SK-MEL-5 (cell line): ENCODE measurements around the gene EYA3. TPM values are rescaled to one million over a fixed set of nuclear protein-coding genes. Genes with fewer than 3 reads are reported as not detected.
"Not testable (repeated sequence)": the region's sequence is repeated elsewhere in the genome, so short reads cannot be mapped to it uniquely, and the experiment has no call there.

Experiments used
- DNase-seq: peaks from one replicate; pipeline ENCODE4 v3.0.0-alpha.2; 2016; ENCODE audit warnings: low read depth, low spot score
- in situ Hi-C: cut with HindIII; loops from 2 replicates; pipeline ENCODE4 v1.10.0; 2016; ENCODE audit warnings: low sequenced_read_pairs, high pct_unique_total_duplicates, low pct_unique_long_range_greater_than_20kb
- total RNA-seq: library from RNA; depleted of rRNA; stranded (reverse); fragments of >200 nt; shearing (Covaris generic); gene quantifications from 2 replicates; pipeline ENCODE4 v1.2.3, GENCODE V29; 2014

EYA3 gene
- total RNA-seq, 1 experiment from 2014 or later, result 20.9 TPM

- DNase-seq, result no peak
- in situ Hi-C loops, result no loop called here
Measured at GRCh38 chr1:28046716-28047115, 41.7 kb downstream of the EYA3 start.

- DNase-seq, result peak; percentile 32
- in situ Hi-C loops, result no loop called here
Measured at GRCh38 chr1:28045777-28046176, 42.6 kb downstream of the EYA3 start.

- DNase-seq, result no peak
- in situ Hi-C loops, result no loop called here
Measured at GRCh38 chr1:28044399-28044798, 44.0 kb downstream of the EYA3 start.

GRCh38 chr1:28039341-28039740, 49.1 kb downstream of the EYA3 start:
- in situ Hi-C loops, result no loop called here
- no peak for DNase-seq

- in situ Hi-C loops, result no loop called here
- no peak for DNase-seq
Measured at GRCh38 chr1:28037946-28038345, 50.5 kb downstream of the EYA3 start.

- in situ Hi-C loops, result no loop called here
- no peak for DNase-seq
Measured at GRCh38 chr1:28037206-28037605, 51.2 kb downstream of the EYA3 start.

DNA sequence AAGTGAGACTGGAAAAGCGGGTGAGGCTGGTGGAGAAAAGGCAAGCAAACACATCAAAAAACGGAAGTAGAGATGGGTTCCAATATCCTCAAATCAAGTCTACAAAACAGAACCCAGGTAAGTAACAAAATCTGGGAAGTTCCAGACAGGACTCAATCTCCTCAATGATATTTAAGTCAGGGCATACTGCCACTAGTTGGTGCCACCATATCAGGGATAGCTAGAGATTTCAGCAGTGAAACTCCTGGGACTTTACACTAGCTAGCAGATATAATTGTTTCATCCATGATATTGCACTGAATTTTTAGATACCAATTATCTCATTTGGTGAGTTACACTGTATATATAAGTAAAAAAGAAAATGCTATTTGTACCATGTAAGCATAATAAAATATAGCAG, 52.0 kb downstream of the EYA3 start:
- peak; percentile 49 for DNase-seq
- in situ Hi-C loops, result no loop called here

GRCh38 chr1:28035420-28035819, 53.0 kb downstream of the EYA3 start:
- in situ Hi-C loops, result no loop called here

DNA sequence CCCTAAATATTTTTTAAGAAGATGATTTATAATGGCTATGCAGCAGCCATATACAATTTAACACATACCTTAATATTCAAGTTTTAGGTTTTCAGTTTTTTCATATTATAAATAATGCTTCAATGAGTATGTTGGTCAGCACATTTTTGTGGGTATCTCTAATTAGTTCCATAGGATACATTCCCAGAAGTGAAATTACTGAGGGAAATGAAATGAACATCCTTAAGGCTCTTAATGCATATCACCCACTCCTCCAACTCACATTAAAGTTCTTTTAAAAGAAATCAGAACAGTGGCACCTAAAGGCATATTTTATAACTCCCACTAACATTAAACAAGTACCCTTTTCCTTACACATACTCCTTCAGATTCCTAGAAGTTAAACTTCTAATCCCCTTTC, 56.1 kb downstream of the EYA3 start:
- DNase-seq, result no peak
- in situ Hi-C loops, result no loop called here

More at GRCh38 chr1:28035420-28035819, 53.0 kb downstream of the EYA3 start:
- no peak for DNase-seq

GRCh38 chr1:28031173-28031572, 57.2 kb downstream of the EYA3 start:
- no peak for DNase-seq
- in situ Hi-C loops, result no loop called here

DNA sequence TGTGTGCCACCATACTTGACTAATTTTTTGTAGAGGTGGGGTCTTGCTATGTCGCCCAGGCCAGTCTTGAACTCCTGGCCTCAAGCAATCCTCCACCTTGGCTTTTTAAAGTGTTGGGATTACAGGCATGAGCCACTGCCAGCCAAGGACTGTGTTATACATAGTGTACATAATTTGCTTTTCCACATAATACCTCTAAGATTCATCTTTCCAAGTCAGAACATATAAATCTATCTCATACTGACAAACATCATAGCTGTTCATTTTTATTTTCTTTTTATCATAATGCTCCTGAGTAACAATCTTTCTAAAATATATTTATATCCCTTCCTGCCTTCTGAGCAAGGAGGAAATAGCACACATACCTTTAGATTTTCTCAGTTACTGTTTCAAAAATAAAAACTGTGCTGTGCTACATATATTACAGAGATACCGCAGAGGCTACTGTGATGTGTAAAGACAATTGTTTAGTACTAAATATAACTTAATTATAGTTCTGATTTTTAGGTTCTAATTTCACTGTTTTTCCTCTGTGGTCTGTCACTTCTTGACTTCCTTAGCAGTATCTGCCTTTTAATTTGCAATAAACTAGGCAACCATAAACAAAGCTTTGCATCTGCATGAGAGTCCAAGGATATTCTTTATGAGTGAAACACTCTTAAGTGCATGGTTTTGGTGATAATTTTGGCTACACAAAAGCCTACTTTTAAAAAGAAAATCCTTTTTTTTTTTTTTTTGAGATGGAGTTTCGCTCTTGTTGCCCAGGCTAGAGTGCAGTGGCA, 59.3 kb downstream of the EYA3 start:
- in situ Hi-C loops, result no loop called here
- no peak for DNase-seq

- DNase-seq, result no peak
- in situ Hi-C loops, result no loop called here
Measured at GRCh38 chr1:28027660-28028059, 60.8 kb downstream of the EYA3 start.

- no peak for DNase-seq
- in situ Hi-C loops, result no loop called here
Measured at GRCh38 chr1:28027238-28027637, 61.2 kb downstream of the EYA3 start.

GRCh38 chr1:28026329-28026728, 62.1 kb downstream of the EYA3 start:
- DNase-seq, result no peak
- in situ Hi-C loops, result no loop called here

DNA sequence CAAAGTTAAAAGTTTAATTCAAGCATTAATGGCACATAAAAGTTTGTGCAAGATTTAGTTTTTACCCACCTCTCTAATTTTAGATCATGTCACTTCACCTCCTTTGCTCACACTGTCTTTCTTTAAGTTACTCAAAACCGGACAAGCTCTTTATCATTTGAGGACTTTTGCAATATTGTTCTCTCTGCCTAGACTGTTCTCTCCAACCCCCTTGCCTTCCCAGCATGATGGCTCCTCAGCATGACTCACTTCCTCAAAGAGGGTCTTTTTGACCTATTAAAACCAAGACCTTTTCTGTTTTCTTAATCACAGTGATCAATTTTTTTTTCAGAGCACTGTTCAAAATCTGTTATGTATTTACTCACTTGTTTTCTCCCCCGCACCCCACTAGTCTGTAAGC, 67.3 kb downstream of the EYA3 start:
- no peak for DNase-seq
- in situ Hi-C loops, result no loop called here

GRCh38 chr1:28010969-28011368, 77.4 kb downstream of the EYA3 start:
- in situ Hi-C loops, result no loop called here
- DNase-seq, result no peak

GRCh38 chr1:28003117-28003516, 85.3 kb downstream of the EYA3 start:
- in situ Hi-C loops, DNase-seq: not testable (repeated sequence)

- no peak for DNase-seq
- in situ Hi-C loops, result no loop called here
Measured at GRCh38 chr1:28002600-28002999, 85.8 kb downstream of the EYA3 start.

- DNase-seq, result no peak
- in situ Hi-C loops, result no loop called here
Measured at GRCh38 chr1:27999055-27999454, 89.4 kb downstream of the EYA3 start.

DNA sequence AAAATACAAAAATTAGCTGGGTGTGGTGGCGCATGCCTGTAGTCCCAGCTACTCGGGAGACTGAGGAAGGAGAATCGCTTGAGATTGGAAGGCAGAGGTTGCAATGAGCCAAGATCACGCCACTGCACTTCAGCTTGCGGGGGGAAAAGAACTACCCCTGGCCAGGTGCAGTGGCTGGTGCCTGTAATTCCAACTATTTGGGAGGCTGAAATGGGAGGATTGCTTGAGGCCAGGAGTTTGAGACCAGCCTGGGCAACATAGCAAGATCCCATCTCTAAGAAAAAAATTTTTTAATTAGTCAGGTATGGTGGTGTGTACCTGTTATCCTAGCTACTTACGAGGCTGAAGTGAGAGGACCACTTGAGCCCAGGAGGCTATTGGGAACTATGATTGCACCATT, 93.9 kb downstream of the EYA3 start:
- DNase-seq, in situ Hi-C loops: not testable (repeated sequence)
